UCSD-AML1 (cell line): ENCODE results near the gene TGFB1.
"Not testable (repeated sequence)": the region's sequence is repeated elsewhere in the genome, so short reads cannot be mapped to it uniquely, and the experiment has no call there.

Source experiments
- DNase-seq: peaks from one replicate; lab custom pipeline; 2025; ENCODE audit not compliant: unreplicated experiment; lab: John Stamatoyannopoulos, UW

The TGFB1 gene

DNA sequence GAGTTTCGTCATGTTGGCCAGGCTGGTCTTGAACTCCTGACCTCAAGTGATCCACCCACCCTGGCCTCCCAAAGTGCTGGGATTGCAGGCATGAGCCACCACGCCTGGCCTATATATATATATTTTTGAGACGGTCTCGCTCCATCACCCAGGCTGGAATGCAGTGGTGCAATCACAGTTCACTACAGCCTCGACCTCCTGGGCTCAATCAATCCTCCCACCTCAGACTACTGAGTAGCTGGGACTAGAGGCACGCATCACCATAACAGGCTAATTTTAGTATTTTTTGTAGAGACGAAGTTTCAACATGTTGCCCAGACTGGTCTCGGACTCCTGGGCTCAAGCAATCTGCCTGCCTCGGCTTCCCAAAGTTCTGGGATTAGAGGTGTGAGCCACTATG lies 6.8 kb downstream of the TGFB1 start:
- not testable (repeated sequence) for DNase-seq

DNA sequence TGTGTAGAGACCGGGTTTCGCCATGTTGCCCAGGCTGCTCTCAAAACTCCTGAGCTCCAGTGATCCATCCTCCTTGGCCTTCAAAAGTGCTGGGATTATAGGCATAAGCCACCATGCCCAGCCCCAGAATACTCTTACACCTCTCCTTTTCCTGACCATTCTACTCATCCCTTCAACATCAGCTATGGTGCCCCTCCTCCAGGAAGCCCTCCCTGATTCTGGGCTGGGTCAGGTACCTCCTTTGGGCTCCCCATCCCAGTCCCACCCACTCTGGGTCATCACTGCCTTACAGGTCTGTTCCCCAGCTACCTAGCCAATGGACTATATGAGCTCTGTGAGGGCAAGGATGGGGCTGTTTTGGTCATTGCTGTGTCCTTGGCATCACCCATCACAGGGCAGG lies 9.6 kb downstream of the TGFB1 start:
- DNase-seq: no peak

DNA sequence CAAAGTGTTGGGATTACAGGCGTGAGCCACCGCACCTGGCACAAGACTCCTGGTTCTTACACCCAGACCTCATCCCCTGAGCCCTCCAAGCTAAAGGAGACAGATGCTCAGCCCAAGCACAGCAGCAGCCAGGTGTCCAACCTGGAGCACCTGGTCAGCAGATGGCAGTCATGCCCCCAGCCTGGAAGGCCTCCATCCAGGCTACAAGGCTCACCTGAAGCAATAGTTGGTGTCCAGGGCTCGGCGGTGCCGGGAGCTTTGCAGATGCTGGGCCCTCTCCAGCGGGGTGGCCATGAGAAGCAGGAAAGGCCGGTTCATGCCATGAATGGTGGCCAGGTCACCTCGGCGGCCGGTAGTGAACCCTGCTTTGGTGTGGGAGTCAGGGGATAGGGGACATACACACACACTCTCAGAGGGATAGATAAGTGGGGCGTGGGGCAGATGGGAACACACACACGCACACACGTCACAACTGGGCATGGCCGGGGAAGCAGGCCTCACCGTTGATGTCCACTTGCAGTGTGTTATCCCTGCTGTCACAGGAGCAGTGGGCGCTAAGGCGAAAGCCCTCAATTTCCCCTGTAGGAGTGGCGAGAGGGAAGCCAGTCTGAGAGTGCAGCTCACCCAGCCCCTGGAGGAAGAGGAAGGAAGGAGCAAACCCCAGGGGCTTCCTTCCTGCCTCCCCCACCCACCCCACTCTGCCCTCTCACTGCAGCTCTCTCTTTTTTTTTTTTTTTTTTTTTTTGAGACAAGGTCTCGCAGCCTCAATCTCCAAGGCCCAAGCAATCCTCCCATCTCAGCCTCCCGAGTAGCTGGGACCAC lies 11.8 kb downstream of the TGFB1 start:
- peak; percentile 60 for DNase-seq

DNA sequence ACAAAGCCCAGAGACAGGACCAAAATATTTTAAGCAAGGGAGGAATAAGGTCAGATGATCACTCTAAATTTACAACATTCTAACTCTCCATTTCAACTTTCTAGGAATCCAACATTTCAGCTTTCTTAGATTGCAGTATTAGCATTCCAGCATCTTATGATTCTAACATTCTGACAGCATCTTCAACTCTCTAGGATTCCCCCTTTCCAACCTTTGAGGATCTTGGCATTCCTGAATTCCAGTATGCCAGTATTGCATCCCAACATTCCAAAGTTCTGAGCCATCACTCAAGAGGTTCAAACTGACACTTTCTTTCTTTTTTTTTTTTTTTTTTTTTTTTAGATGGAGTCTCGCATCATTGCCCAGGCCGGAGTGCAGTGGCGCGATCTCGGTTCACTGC lies 13.8 kb downstream of the TGFB1 start:
- no peak for DNase-seq

DNA sequence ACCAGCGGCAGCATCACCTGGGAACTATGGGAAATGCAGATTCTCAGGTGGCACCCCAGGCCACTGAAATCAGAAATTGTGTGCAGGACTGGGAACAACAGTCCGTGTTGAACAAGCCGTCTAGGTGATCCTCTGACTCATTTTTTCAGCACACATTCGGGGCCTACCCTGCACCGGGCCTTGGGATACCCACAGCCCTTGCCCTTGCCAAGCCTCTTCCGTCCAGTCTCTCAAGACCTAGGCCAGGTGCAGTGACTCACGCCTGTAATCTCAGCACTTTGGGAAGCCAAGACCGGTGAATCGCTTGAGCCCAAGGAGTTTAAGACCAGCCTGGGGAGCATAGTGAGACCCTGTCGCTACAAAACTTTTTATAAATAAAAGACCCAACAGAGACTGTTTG lies 18.3 kb downstream of the TGFB1 start:
- DNase-seq: no peak

DNA sequence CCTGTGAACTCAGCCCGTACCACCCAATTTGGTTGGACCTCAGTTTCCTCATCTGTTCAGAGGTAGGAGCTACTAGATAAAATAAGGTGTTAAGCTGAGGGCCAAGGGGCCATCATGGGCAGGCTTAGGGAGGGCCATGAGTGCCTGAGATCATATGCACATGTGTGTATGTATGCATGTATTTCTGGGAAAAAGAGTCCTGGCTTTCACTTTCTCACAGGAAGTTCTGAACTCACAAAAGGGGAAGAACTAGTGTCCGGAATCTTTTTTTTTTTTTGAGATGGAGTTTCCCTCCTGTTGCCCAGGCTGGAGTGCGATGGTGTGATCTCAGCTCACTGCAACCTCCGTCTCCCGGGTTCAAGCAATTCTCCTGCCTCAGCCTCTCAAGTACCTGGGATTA lies 18.9 kb downstream of the TGFB1 start:
- DNase-seq: no peak

DNA sequence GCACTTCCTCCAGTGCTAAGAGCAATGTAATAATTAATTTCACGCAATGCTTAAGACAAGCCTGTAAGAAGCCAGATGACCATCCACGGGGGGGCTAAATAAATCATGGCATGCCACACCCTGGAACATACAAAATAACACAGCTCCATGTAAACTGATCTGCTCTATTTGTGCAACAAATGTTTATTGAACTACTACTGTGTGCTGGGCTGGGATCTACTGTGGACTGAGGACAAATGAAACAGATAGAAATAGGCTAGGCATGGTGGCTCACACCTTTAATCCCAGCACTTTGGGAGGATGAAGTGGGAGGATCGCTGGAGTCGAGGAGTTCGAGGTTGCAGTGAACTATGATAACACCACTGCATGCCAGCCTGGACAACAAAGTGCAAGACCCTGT lies 21.3 kb downstream of the TGFB1 start:
- DNase-seq: no peak

DNA sequence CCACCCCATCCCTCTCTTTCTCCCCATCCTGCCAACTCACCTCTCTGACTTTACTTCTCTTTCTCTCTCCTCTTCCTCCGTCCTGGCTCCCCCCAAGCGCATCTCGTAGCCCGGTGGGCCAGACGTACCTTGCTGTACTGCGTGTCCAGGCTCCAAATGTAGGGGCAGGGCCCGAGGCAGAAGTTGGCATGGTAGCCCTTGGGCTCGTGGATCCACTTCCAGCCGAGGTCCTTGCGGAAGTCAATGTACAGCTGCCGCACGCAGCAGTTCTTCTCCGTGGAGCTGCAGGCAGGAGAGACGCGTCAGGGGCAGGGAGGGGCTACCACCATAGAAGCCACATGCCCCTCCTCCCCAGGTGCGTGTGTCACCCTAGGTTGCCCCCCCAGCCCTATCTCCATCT lies 21.7 kb downstream of the TGFB1 start:
- DNase-seq: no peak

DNA sequence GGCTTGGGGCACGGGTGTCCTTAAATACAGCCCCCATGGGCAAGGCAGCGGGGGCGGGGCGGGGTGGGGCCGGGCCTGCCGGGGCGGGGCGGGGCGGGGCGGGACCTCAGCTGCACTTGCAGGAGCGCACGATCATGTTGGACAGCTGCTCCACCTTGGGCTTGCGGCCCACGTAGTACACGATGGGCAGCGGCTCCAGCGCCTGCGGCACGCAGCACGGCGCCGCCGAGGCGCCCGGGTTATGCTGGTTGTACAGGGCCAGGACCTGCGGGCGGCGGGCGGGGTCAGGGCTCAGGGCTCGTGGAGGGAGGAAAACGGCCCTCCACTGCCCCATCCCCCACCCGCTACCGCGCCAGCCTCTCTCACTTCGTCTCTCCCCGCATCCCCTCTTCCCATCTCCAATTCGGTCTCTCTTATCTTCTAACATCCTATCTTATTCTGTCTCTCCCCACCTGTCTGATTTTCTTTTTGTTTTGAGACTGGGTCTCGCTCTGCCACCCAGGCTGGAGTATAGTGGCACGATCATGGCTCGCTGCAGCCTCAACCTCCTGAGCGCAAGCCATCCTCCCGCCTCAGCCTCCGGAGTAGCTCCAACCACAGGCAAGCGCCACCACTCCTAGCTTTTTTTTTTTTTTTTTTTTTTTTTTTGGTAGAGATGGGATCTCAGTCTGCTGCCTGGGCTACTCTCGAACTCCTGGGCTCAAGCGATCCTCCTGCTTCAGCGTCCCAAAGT lies 22.6 kb downstream of the TGFB1 start:
- no peak for DNase-seq

DNA sequence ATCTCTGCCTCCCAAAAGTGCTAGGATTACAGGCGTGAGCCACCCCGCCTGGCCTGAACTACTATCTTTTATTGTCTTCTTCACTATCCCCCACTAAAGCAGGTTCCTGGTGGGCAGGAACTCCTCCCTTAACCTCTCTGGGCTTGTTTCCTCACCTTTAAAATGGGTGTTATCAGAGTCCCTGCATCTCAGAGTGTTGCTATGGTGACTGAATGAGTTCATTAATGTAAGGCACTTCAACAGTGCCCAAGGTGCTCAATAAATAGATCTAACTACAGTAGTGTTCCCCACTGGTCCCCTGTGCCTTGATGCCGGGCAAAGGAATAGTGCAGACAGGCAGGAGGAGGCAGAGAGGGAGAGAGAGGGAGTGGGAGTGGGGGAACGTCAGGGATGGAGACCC lies 23.2 kb downstream of the TGFB1 start:
- no peak for DNase-seq

DNA sequence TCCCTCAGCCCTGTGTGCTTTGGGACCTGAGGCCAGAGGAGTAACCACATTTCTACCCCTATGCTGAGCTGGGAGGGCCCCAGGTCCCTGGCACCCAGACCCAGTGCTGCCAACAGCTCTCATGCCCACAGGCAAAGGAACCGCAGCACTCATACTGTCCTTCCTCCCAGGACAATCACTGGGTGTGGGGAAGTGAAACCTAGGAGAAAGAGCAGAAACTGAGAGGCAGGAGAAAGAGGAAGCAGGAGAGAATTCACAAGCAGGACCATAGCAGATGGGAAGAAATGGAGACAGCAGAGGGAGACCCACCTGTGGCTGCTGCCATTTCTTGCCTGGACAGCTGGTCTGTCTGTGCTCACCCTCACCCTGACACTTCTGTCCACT lies 24.9 kb downstream of the TGFB1 start:
- peak; percentile 67 for DNase-seq

DNA sequence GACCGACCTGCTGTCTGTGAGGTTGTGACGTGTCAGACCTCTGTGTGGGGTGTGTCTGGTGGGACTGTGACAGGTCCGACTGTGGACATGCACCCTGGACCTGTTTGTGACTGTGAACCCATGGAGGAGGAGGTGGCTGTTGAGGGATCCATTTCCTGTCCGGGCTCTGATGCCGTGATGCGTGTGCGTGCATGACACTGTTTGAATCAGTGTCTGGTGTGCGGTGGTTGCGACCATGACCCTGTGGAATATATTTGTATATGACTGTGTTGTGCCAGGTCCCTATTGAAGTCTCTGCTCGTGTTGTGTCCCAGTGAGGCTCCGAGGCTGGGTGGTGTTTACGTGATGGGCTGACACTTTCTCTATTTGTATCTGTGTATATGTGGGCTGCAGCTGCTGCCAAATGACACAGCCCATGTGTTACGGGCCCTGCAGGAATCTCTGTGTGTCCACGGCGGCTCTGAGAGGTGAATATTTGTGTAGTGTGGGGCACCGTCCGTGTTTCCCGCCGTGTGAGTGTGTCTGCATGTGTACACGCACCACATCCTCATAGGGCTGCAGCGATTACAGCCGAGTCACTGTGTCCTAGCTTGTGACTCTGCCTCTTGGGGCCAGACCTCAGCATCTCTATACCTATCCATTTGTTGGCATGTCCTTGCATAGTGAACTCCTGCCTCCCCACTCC lies 25.4 kb downstream of the TGFB1 start:
- DNase-seq: peak; percentile 67

DNA sequence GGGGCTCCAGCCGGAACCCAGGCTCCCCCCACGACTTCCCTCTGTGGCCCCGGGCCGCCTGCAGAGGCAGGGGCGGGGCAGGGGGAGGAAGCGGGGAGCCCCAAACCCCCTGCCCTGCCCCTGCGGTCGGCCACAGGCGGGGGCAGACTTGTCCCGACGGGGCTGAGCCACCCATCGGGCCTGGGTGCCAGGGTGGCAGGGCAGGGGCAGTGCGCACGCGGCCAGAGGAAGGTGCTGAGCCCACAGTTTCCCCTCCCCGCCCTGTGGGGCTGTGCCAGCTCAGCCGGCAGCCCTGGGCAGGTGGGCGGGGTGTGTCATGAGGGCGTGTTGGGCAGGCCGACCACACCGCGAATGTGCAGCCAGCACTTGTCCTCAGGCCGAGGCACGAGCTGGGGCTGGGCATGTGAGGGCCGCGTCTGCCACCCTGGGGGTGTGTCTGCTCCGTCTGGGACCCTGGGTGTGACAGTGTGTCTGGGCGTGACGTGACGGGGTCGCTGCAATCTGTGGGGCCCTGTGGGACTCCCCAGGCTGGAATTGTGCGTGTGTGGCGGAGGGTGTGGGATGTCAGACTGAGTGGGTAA lies 26.1 kb downstream of the TGFB1 start:
- peak; percentile 99 for DNase-seq

DNA sequence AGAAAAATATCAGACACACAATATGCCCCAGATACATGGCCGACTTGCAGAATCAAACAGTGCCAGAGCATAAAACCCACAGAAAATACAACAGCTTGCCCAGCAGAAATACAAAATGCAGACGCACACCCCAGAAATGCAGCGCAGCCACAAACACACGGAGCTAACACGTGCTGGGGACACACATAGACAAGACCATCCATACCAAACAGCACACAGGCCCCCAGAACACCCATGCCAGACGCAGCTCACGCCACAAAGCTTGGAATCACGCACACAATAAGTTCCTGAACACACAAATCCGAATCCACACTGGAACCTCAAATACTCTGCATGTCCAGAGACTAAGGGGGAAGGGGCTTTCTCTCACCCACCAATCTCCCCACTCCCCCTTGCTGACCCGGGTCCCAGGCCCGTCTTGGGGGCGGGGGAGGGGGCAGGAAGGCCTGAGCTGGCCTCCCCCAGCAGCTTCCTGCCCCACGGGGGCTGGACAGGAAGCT lies 26.6 kb downstream of the TGFB1 start:
- no peak for DNase-seq

DNA sequence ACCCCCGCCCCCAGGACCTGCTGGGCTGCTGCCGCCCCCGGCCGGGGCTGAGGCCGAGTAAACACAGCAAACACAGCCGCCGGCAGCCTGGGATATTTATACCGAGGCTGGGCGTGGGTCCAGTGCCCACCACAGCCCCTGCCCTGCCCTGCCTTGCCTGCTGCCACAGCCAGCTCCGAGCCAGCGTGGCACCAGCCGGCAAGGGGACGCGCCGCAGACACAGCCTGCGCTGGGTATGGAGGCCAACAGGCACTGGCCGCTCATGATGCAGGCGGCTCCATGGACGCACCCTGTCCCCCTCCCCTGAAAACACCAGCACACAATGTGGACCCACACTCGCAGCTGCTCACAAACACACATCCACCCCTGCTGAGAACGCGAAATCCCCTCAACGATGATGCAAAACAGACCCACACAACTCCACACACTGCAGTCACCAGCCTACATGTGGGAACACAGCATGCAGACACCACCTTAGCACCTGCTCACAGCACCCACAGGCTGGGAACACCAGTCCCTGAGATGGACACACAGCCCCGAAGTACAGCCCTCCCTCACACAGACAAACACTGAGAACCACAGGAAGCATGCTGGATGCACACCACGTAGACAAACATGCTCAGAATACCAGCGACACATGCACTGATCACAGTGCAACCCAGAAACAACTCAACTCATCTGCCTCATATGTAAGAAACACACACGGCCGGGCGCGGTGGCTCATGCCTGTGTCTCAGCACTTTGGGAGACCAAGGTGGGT lies 27.6 kb downstream of the TGFB1 start:
- DNase-seq: no peak

DNA sequence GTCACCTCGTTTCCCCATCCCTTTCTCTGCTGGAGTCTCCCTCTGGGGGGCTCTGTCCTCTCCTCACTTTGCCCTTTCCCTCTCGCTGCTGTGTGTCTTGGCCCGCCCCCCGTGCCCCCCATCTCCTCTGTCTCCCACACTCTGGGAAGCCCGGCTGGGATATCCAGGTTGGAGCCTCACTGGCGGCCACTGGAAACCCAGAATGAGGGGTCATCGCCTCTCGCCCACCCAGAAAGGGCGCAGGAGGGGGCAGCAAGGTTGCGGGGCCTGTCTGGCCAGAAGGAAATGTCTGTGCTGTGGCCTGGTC lies 28.1 kb downstream of the TGFB1 start:
- no peak for DNase-seq

DNA sequence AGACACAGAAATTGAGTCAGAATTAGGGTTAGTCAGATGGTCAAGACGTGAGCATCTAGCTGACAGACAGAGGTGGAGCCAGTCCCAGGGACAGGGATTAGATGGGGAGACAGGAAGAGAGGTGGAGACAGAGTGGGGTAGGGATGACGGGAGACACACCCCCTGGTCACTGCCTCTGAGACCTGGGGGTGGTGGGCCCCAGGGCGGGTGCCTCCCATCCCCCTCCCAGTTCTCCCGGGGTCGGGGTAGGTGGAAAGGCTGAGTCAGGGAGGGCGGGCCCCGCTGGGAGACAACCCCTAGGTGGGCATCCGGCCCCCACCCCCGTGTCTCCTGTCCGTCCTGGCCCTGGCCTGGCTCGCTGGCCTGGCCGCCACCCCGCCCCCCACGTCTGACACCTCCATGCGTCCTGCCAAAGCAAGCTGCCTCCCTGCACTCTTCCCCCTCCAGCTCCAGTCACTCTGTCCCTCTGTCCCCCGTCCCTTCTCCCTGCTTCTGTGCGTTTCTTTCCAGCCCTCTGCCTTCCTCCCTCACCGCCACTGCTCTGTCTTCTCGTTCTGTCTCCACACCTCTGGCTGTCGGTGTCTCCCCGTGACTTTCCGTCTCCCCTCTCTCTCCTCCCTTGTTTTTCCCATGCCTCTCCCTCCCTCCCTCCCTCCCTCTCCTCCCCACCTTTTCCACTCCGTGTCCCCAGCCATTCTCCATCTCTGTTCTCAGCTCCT lies 28.6 kb downstream of the TGFB1 start:
- DNase-seq: peak; percentile 71

DNA sequence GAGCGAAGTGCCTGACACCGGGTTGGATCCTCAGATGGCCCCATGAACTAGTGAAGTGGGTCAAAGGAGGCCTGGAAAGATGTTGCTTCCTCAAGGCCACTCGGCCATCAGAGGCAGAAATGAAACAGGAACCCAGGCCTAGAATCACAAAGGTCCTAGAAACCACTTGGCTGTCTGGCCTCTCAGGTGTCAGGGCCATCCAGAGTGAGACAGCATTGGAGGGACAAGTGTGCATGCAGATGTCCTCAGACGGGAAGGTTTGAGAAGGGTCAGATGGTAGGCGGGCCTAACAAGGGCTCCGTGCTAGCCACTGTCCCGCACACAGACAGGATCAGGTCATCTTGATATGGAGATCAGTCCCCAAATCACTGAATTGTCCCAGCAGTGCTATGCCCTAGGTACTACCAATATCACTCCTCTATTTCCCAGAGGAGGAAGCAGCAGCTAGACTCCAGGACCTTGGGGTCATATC lies 29.5 kb downstream of the TGFB1 start:
- DNase-seq: no peak

DNA sequence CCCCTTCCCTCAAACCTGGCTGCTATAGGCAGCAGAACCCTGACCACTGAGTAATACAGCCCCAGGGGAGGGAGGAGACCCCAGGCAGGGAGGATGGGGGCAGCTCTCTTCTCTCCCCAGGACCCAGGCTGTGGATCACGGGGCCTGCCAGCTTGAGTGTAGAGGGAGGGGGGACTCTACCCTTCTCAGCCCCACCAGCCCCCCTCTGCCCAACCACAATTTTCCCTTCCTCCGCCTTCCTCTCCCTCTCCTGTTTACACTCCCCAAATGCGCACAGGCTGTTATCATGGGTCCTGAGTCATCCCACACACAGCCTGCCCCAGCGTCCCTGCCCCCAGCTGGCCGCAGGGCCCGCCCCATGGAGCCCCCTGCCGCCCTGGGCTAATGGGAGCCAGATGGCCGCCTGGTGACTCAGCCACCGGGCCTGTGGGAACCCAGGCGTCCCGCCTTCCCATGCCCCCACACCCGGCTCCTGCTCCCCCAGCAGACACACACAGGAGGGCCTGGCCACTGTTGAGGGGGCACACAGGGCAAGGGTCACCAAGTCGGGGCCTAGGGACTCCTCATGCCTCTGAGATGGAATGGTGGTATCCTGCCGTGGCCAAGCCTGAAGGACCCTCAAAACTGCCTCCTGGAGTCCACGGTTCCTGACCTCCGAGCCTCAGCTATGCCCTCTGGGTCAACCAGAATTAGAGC lies 30.1 kb downstream of the TGFB1 start:
- DNase-seq: peak; percentile 90

DNA sequence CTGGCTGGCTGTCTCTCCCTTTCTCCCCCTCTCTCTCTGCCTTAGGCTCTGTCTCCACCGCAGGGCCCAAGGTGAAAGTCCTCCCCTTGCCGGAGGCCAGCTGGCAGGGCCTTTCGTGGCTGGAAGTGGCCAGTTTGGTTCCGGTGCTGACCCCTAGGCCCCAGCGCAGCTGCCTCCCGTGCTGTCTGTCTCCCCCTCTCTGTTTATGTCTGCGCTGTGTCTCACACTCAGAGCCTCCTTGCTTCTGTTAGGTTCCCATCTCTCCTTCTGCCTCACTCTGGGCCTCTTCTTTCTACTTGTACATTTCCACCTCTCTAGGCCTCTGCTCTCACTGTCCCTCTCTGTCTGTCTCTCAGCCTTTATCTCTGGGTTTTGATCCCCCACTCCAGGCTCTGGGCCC lies 30.7 kb downstream of the TGFB1 start:
- no peak for DNase-seq
